GM18505 (cell line): Measurements from ENCODE around the gene MAP3K5.

Source experiments
- ATAC-seq: cut with Tn5 transposase; IDR thresholded peaks from one replicate; pipeline ENCODE4 v1.9.1; 2021; ENCODE audit not compliant: unreplicated experiment
- POLR2A ChIP-seq: IDR thresholded peaks from 4 replicates; pipeline ENCODE4 v1.6.1; 2011; ENCODE audit warnings: borderline replicate concordance; ENCODE audit not compliant: insufficient read depth, insufficient read length; ENCODE audit errors: extremely low read depth

The MAP3K5 gene

DNA sequence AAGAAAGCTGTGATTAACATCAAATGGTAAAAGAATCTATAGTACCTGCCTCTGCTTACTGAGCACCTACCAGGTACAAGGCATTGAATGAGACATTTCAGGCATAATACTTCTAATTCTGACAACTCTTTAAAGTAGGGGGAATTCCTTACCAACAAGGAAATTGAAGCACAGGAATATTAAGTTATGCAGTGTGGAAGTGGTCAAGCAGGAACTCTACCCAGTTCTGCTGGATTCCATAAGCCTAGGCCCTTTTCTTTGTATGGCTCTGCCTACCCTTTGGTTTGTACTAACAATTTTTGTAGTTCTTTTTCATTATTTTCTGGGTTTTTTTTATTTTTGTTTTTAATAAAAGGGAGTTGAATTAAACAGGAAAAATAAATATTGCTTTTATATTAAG lies 114.5 kb downstream of the MAP3K5 start:
- TF ChIP-seq POLR2A, result no peak
- ATAC-seq, result no peak

DNA sequence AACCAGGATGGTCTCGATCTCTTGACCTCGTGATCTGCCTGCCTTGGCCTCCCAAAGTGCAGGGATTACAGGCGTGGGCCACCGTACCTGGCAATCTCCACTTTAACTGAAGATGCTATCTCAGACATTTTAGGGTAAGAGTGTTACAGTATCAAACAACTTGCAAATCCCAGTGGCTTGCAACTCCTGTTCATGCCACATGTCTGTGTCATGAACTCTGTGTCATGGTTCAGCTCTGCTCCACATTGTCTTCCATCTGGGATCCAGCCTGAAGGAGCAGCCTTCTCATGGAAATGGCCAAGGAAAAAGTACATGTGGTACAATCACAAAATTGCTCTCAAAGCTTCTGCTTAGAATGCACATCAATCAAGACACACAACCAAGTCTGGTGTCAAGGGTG lies 114.9 kb downstream of the MAP3K5 start:
- TF ChIP-seq POLR2A, result no peak
- no peak for ATAC-seq

DNA sequence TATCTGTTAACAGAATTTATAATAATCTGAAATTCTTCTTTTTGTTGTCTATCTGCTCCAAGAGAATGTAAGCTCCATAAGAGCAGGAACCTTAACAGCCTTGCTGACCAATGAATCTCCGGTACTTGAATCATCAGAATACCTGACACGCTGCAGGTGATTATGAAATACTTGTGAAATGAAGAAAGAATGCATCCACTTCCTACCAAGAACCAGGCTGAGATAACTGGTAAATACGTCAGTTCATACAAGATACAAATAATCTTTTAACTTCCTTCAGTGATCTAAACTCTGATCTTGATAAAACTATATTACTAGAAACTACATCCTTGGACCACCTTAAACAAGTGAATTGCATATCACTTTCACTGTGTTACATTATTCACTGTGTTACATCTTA lies 116.2 kb downstream of the MAP3K5 start:
- no peak for TF ChIP-seq POLR2A
- ATAC-seq, result no peak

DNA sequence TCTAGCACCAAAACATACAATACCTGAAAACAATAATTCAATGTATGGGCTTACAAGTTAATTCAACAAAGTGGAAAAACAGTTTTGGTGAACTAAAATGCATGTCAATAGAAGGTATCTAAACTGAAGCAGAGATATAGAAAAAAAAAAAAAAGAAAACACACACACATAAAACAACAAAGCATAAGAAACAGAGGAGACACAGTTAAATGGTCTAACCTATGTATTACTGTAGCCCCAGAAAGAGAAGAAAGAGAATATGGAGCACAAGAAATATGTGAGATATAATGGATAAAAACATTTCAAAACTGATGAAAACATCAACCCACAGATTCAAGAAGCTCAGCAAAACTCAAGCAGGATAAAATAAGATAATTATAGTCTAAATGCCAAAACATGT lies 118.7 kb downstream of the MAP3K5 start:
- no peak for TF ChIP-seq POLR2A
- ATAC-seq, result no peak

GRCh38 chr6:136672144-136672543 lies 120.1 kb downstream of the MAP3K5 start:
- no peak for ATAC-seq
- no peak for TF ChIP-seq POLR2A

- ATAC-seq, result no peak
- no peak for TF ChIP-seq POLR2A
These were observed 123.0 kb downstream of the MAP3K5 start for GRCh38 chr6:136669299-136669699.

- no peak for ATAC-seq
- TF ChIP-seq POLR2A, result no peak
These were observed 123.7 kb downstream of the MAP3K5 start for GRCh38 chr6:136668571-136668970.

GRCh38 chr6:136666041-136666440 lies 126.2 kb downstream of the MAP3K5 start:
- no peak for TF ChIP-seq POLR2A
- ATAC-seq, result no peak

- TF ChIP-seq POLR2A, result no peak
- ATAC-seq, result no peak
These were observed 129.7 kb downstream of the MAP3K5 start for GRCh38 chr6:136662347-136663237.

- TF ChIP-seq POLR2A, result no peak
- no peak for ATAC-seq
These were observed 131.6 kb downstream of the MAP3K5 start for GRCh38 chr6:136660727-136661126.

DNA sequence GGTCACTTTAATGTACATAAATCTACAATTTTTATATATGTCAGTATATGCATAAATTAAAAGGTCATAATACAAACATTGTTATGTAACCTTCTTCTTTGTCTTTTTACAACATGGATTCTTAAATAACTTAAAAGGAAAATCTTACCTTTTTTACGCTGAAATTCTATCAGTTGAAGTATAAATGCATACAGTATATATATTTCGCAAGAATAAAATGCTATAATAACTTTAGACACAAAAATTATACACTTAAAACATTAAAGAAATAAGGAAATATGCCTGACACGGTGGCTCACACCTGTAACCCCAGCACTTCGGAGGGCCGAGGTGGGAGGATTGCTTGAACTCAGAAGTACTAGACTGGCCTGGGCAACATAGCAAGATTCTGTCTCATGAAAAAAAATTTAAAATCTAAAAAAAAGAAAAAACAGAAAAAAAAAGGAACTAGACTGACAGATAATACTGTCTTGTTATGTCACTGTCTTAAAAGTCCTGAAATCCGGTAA lies 132.2 kb downstream of the MAP3K5 start:
- no peak for ATAC-seq
- TF ChIP-seq POLR2A, result no peak

DNA sequence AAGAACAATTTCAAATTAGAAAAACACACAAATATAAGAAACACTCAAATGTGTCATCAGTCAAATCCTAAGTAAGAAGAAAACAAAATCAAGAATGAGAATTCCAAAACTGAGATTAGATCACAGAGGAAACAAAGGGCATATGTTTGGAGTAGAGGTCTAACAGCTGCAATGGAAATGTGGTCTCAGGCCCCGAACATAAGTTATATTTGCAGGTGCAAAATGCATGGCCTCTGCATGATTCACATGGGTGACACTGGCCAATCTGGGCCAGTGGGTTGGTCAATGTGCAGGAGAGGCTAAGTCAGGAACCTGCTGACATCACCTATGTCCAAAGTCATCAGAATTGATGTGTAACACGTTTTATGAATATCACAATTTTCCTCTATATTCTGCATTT lies 133.6 kb downstream of the MAP3K5 start:
- ATAC-seq, result no peak
- no peak for TF ChIP-seq POLR2A

GRCh38 chr6:136657666-136658065 lies 134.6 kb downstream of the MAP3K5 start:
- ATAC-seq, result no peak
- no peak for TF ChIP-seq POLR2A

GRCh38 chr6:136656121-136656520 lies 136.2 kb downstream of the MAP3K5 start:
- ATAC-seq, result no peak
- no peak for TF ChIP-seq POLR2A
